Testis (tissue), 2 donors: ENCODE data around the gene ITGA1.
"Not testable (repeated sequence)": the region's sequence is repeated elsewhere in the genome, so short reads cannot be mapped to it uniquely, and the experiment has no call there.

Experiments used
- CTCF ChIP-seq, 3 experiments: fragments of 450-650 bp in 2 of 3; fragments of 200-600 bp in 1 of 3; sonication (generic) in 1 of 3; IDR thresholded peaks; one replicate each; pipeline ENCODE4 v1.5.1; 2016 to 2019; ENCODE audit warnings: antibody characterized with exemption in 3 of 3, mild to moderate bottlenecking in 2 of 3, moderate library complexity in 1 of 3
- POLR2A ChIP-seq: fragments of 450-650 bp; IDR thresholded peaks from one replicate; pipeline ENCODE4 v1.6.1; 2017; ENCODE audit warnings: antibody characterized with exemption, mild to moderate bottlenecking, moderate library complexity

- TF ChIP-seq POLR2A; CTCF (IDR thresholded peaks at IDR 0.05): not testable (repeated sequence)
Observed at GRCh38 chr5:52744867-52745458, 42.8 kb upstream of the ITGA1 start.
